Retinal pigment epithelial cell (primary cell): ENCODE data around the gene DYNC1H1.
A peak's percentile ranks its signal among the peaks of the same experiment; 100 is the strongest.

Experiments used
- DNase-seq: peaks from one replicate; pipeline ENCODE4 v3.0.0-alpha.2; 2010; ENCODE audit warnings: low read depth
- H3K4me3 ChIP-seq: 2 replicates; pipeline ENCODE4 v1.5.1; 2011; ENCODE audit warnings: mild to moderate bottlenecking, low read length, control low read depth, moderate library complexity
- TF ChIP-seq, protein P1 (sequence below): conservative IDR thresholded peaks from 2 replicates; pipeline ENCODE4 v1.5.1; 2011; ENCODE audit warnings: low read depth, low read length, control low read depth, inconsistent platforms

DYNC1H1 gene

DNA sequence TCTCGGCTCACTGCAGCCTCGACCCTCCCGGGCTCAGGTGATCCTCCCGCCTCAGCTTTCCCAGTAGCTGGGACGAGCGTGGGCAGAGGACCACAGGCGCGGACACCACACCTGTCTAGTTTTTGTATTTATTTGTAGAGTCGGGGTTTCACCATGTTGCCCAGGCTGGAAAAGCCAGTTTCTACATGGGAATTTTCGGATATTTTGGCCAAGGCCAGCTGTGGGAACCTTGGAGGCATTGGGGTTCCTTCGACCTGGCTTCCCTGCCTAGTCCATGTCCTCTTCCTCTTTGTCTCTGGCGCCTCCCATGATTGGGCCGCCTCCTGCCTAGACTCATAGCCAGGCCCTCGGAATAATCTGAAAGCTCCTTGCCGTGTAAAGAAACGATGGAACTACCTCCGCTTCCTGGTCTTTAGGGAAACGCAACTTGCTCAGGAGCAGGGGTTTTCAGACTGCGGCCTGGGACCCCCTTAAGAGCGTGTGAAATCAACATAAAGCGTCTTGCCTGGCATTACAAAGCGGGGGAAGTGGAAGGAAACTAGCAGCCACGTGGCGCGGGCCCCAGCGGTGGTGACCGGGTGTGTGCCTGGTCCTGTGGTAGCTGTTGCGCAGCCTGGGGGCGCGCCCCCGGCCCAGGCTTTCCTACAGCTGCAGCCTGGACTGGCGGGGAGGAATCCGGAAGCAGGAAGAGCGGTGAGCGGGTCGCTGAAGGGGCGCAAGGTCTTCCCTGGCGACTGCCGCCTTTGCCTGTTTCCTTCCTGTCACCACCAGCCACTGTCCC lies 123.8 kb downstream of the DYNC1H1 start:
- peak overlapping the region; percentile 40 for H3K4me3 ChIP-seq
- DNase-seq, result no peak
- TF ChIP-seq, protein P1, sequence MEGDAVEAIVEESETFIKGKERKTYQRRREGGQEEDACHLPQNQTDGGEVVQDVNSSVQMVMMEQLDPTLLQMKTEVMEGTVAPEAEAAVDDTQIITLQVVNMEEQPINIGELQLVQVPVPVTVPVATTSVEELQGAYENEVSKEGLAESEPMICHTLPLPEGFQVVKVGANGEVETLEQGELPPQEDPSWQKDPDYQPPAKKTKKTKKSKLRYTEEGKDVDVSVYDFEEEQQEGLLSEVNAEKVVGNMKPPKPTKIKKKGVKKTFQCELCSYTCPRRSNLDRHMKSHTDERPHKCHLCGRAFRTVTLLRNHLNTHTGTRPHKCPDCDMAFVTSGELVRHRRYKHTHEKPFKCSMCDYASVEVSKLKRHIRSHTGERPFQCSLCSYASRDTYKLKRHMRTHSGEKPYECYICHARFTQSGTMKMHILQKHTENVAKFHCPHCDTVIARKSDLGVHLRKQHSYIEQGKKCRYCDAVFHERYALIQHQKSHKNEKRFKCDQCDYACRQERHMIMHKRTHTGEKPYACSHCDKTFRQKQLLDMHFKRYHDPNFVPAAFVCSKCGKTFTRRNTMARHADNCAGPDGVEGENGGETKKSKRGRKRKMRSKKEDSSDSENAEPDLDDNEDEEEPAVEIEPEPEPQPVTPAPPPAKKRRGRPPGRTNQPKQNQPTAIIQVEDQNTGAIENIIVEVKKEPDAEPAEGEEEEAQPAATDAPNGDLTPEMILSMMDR, result no peak

DNA sequence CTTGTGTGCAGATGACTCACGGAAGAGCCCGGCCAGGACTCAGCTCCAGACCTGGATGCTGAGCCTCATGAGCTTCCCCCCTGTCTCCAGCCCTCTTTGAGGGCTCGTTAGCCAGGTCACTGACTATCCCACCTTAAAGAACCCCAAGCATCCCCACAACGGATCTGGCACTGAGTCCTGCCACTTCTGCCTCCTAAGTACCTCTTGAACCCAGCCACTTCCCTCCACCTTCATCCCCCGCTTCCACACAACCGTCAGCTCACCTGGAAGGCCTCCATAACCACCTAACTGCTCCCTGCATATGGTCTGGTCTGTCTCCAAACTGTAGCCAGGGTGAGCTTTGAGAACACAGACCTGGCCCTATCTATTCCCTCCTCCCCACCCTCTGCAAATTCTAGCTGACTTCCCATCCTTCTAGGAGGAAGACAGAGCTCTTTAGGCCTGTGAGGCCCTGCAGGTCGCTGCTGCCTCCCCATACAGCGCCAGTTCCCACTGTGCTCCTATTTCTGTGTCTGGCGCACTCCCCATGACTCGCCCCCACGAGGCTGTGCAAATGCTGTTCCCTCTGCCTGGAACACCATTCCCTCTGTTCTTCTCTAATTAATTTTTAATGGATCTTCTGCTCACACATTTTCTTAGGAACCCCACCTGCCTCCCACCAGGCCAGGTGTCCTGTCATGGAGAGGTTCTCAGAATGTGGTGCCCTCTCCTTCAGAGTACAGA lies 125.4 kb downstream of the DYNC1H1 start:
- TF ChIP-seq, protein P1, result no peak
- no peak overlapping the region for H3K4me3 ChIP-seq

DNA sequence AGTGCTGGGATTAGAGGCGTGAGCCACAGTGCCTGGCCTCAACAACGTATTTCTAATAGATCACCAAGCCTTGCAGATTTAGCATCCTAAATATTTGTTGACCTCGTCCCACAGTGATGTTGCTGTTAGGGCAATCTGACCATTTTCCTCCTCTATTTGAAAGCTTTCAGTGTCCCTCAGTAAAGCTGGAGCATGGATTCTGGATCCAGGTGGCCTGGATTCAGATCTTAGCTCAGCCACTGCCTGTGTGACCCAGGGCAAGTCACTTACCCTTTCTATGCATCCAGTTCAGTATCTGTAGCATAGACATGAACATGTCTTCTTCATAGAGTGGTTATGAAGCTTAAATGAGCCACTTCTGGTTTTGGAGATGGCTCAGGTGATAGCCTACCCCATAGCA lies 126.3 kb downstream of the DYNC1H1 start:
- TF ChIP-seq, protein P1, result no peak
- DNase-seq, result no peak
- H3K4me3 ChIP-seq, result no peak overlapping the region

More for the DNA sequence above, 125.4 kb downstream of the DYNC1H1 start:
- DNase-seq, result no peak

DNA sequence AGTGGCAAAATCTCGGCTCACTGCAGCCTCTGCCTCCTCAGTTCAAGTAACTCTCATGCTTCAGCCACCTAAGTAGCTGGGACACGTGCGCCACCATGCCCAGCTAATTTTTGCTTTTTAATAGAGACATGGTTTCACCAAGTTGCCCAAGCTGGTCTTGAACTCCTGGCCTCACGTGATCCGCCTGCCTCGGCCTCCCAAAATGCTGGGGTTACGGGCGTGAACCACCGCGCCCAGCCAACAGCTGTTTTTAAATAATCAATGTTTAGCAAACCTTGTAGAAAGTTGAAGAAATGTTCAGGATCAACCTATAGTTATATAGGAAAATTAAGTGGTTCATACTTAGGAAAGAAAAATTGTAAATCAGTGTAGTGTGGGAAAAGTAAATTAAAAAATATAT lies 128.4 kb downstream of the DYNC1H1 start:
- TF ChIP-seq, protein P1, result no peak
- DNase-seq, result no peak
- H3K4me3 ChIP-seq, result no peak overlapping the region

DNA sequence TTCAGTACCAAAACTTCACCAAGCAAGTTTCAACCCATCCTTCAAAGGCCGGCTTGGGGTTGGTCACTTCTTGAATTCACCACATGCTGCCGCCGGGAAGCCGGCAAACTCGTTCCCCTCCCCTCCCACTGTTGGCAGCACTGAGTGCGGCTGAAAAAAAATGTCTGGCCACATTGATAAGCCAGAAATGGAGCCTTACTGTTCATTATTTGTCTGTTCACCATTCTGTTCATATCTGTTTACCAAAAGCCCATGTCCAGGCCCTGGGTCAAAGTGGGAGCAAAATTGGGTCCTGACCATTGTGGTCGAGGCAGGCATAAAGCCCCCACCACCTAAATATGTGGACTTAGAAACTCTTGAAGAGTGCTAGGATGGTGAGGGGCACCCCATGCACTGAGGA lies 129.7 kb downstream of the DYNC1H1 start:
- no peak for DNase-seq
- TF ChIP-seq, protein P1, result no peak
- H3K4me3 ChIP-seq, result no peak overlapping the region

DNA sequence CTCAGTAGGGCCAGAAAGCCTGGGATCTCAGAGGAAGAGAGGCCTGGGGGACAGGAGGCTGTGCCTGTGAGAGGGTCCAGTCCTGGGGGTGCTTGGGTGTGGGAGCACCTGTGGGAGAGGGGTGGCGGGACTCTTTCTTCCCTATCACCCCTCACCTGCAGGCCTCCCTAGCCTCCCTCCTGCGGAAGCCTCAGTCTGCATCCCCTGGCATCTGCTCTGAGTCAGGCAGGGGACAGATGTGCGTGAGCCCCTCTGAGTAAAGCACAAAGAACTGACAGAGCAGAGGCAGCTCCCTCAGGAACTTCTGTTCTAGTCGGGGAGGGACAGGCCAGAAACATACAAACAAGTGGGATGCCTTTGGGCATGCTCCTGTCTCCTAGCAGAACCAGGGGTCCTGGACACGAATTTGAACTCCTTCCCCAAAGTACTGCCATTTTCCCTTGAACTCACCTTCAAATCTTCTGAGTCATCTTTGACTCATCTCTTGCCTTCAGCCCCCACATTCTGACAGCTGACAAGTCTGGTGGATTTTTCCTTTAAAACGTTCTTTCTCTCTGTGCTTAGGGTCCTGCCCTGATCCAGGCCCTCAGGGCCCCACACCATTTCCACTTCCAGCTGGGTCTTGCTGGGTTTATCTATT lies 131.0 kb downstream of the DYNC1H1 start:
- no peak overlapping the region for H3K4me3 ChIP-seq
- TF ChIP-seq, protein P1, result no peak
- DNase-seq, result no peak
